ENCODE results near the gene ATXN7L3.

ATXN7L3 gene

DNA sequence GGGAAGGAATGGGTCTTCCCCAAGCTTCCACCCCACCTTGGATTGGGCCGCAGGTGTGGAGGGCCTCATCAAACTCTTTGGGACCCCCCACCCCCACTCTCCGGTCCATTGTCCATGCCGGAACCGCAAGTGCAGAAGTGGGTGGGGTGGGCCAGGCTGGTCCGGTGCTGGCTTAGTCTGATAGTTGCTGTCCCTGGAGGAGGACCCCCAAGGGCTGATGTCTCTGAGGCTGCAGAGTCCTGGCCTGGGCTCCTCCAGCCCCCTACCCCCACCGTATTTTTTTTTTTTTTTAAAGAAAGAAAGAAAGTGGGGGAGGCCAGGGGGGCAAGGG is 7.1 kb upstream of the ATXN7L3 start:
- WGBS (ENCODE audit: extremely low coverage, insufficient coverage, insufficient read length): no CpG with 5 or more reads among the region's 6 CpGs
- no peaks in the 10 kb centered on the region for H3K79me2 ChIP-seq (ENCODE audit: control insufficient read depth, insufficient read depth, low read length, poor library complexity)
- no peak overlapping the region for H3K18ac ChIP-seq (ENCODE audit: low read length)
- no peak overlapping the region for H3K4ac ChIP-seq (ENCODE audit: low read depth, low read length)
- H2BK12ac ChIP-seq (ENCODE audit: low read length): no peak overlapping the region
- no peak overlapping the region for H2BK5ac ChIP-seq (ENCODE audit: low read depth, low read length, poor library complexity)
- no peak overlapping the region for H2AFZ ChIP-seq (ENCODE audit: insufficient read depth, low read length, poor library complexity)
- no peak overlapping the region for H3K4me3 ChIP-seq (ENCODE audit: low read depth, low read length)
- H3K27ac ChIP-seq (ENCODE audit: low read depth, low read length): no peak overlapping the region
- H2BK120ac ChIP-seq (ENCODE audit: insufficient read depth, low read length, poor library complexity): no peak overlapping the region
- H3K4me2 ChIP-seq (ENCODE audit: low read length): no peak overlapping the region
- no peaks in the 10 kb centered on the region for H3K9me3 ChIP-seq (ENCODE audit: insufficient read depth, low read depth, low read length)
- no peak for DNase-seq
- no peak overlapping the region for H3K14ac ChIP-seq (ENCODE audit: low read length)
- H3K9ac ChIP-seq (ENCODE audit: low read length): no peak overlapping the region
- no peak overlapping the region for H3K23ac ChIP-seq (ENCODE audit: low read length)
- H2AK5ac ChIP-seq (ENCODE audit: low read length): no peak overlapping the region
- H3K27me3 ChIP-seq (ENCODE audit: insufficient read depth, low read length): no peaks in the 10 kb centered on the region
- no peak overlapping the region for H4K12ac ChIP-seq (ENCODE audit: low read depth, low read length)
- H3K79me1 ChIP-seq (ENCODE audit: low read length): no peaks in the 10 kb centered on the region
- H3K36me3 ChIP-seq (ENCODE audit: control insufficient read depth in 1 of 2, insufficient read depth in 2 of 2, low read length in 2 of 2): peaks cover 47 to 50% of the 10 kb centered on the region in 2 experiments
- H3K4me1 ChIP-seq (ENCODE audit: control insufficient read depth in 1 of 2, insufficient read depth in 2 of 2, low read length in 2 of 2): peaks cover 3 to 4% of the 10 kb centered on the region in 2 experiments
- H4K91ac ChIP-seq (ENCODE audit: low read depth, low read length): no peak overlapping the region
- H4K8ac ChIP-seq (ENCODE audit: low read depth, low read length): no peak overlapping the region

DNA sequence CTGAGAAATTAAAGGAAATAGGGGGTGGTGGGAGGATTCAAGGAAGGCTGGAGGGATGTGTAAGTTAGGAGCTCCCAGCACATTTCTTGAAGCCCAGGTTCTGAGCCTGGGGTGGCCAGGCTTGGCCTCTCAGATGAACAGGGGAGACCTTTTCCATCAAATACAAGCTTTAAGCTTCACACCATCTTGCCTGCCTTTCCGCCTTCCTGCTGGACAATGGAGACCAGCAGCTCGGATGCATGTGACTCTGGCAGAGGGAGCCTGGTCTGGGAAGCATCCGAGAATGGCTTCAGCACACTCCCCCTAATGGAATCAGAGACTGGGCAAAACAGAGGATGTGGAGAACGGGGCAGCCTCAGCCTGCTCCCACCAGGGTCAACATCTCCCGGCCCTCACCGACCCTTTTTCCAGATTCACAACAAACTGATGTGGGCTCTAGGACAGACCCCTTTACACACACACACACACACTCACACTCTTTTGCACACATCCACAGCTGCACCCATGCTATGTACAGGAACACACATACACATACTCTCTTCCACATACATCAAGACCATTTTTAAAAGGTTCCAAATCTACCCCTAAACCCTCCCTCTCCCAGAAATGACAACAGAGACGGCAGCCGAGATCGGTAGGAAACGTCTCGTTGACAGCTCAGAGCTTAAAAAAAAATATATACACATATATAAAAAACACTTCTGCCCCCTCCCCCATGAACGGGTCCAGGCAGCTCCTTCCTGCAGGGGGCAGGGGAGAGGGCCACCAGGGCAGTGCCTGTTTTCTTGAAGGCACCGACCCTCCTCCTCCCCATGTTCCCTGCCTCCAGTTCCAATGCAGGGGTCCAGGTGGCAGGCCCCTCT is 6.5 kb upstream of the ATXN7L3 start:
- Histone ChIP-seq H4K91ac (ENCODE audit: low read depth, low read length) (no peak overlapping the region), H3K4me3 (ENCODE audit: low read depth, low read length) (peak overlapping the region; percentile 8), H3K9ac (ENCODE audit: low read length) (no peak overlapping the region), H4K8ac (ENCODE audit: low read depth, low read length) (no peak overlapping the region), H2BK120ac (ENCODE audit: insufficient read depth, low read length, poor library complexity) (no peak overlapping the region), H2BK5ac (ENCODE audit: low read depth, low read length, poor library complexity) (no peak overlapping the region), H2AFZ (ENCODE audit: insufficient read depth, low read length, poor library complexity) (no peak overlapping the region), H4K12ac (ENCODE audit: low read depth, low read length) (no peak overlapping the region), H3K18ac (ENCODE audit: low read length) (no peak overlapping the region), H3K4me2 (ENCODE audit: low read length) (no peak overlapping the region), H3K14ac (ENCODE audit: low read length) (no peak overlapping the region), H3K23ac (ENCODE audit: low read length) (no peak overlapping the region), H3K79me2 (ENCODE audit: control insufficient read depth, insufficient read depth, low read length, poor library complexity) (no peaks in the 10 kb centered on the region), H3K79me1 (ENCODE audit: low read length) (no peaks in the 10 kb centered on the region), H3K9me3 (ENCODE audit: insufficient read depth, low read depth, low read length) (no peaks in the 10 kb centered on the region), H3K4me1 (ENCODE audit: control insufficient read depth in 1 of 2, insufficient read depth in 2 of 2, low read length in 2 of 2) (peaks cover 3 to 4% of the 10 kb centered on the region in 2 experiments), H2AK5ac (ENCODE audit: low read length) (no peak overlapping the region), H3K27ac (ENCODE audit: low read depth, low read length) (no peak overlapping the region), H3K4ac (ENCODE audit: low read depth, low read length) (no peak overlapping the region), H2BK12ac (ENCODE audit: low read length) (no peak overlapping the region), H3K36me3 (ENCODE audit: control insufficient read depth in 1 of 2, insufficient read depth in 2 of 2, low read length in 2 of 2) (peaks cover 41 to 44% of the 10 kb centered on the region in 2 experiments), H3K27me3 (ENCODE audit: insufficient read depth, low read length) (no peaks in the 10 kb centered on the region)
- WGBS (ENCODE audit: extremely low coverage, insufficient coverage, insufficient read length): no CpG with 5 or more reads among the region's 13 CpGs
- no peak for DNase-seq

DNA sequence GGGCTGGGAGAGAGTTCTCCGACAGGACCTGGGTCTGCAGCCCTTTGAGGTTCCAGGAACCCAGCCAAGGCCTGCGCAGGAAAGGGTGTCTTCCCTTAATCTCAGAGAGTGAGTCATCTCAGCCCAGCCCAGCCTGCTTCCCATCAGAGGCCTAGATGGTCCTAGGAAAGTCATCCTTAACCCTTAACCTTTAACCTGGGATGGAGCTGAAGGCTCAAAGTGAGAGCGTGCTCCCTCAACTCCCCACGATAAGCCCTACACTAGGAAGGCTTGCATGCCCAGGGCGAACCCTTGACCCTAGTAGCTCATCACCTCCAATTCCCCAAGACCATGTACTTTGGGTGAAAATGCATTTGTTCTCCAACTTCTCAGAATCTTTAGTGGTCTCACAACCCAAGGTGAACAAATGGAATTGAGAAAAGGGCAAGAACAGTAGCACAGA is 4.8 kb upstream of the ATXN7L3 start:
- Histone ChIP-seq H3K14ac (ENCODE audit: low read length) (no peak overlapping the region), H2BK120ac (ENCODE audit: insufficient read depth, low read length, poor library complexity) (no peak overlapping the region), H3K27me3 (ENCODE audit: insufficient read depth, low read length) (no peaks in the 10 kb centered on the region), H2BK12ac (ENCODE audit: low read length) (no peak overlapping the region), H2BK5ac (ENCODE audit: low read depth, low read length, poor library complexity) (no peak overlapping the region), H4K12ac (ENCODE audit: low read depth, low read length) (no peak overlapping the region), H3K36me3 (ENCODE audit: control insufficient read depth in 1 of 2, insufficient read depth in 2 of 2, low read length in 2 of 2) (peaks cover 27 to 28% of the 10 kb centered on the region in 2 experiments), H3K9ac (ENCODE audit: low read length) (no peak overlapping the region), H2AFZ (ENCODE audit: insufficient read depth, low read length, poor library complexity) (no peak overlapping the region), H4K91ac (ENCODE audit: low read depth, low read length) (no peak overlapping the region), H2AK5ac (ENCODE audit: low read length) (no peak overlapping the region), H3K79me1 (ENCODE audit: low read length) (peaks cover 6% of the 10 kb centered on the region), H3K79me2 (ENCODE audit: control insufficient read depth, insufficient read depth, low read length, poor library complexity) (peaks cover 5% of the 10 kb centered on the region), H3K4me3 (ENCODE audit: low read depth, low read length) (no peak overlapping the region), H3K27ac (ENCODE audit: low read depth, low read length) (no peak overlapping the region), H4K8ac (ENCODE audit: low read depth, low read length) (no peak overlapping the region), H3K4me2 (ENCODE audit: low read length) (no peak overlapping the region), H3K4me1 (ENCODE audit: control insufficient read depth in 1 of 2, insufficient read depth in 2 of 2, low read length in 2 of 2) (peaks cover 0 to 3% of the 10 kb centered on the region in 2 experiments), H3K4ac (ENCODE audit: low read depth, low read length) (no peak overlapping the region), H3K9me3 (ENCODE audit: insufficient read depth, low read depth, low read length) (no peaks in the 10 kb centered on the region), H3K23ac (ENCODE audit: low read length) (no peak overlapping the region), H3K18ac (ENCODE audit: low read length) (no peak overlapping the region)
- WGBS (ENCODE audit: extremely low coverage, insufficient coverage, insufficient read length): no CpG with 5 or more reads among the region's 5 CpGs
- no peak for DNase-seq

DNA sequence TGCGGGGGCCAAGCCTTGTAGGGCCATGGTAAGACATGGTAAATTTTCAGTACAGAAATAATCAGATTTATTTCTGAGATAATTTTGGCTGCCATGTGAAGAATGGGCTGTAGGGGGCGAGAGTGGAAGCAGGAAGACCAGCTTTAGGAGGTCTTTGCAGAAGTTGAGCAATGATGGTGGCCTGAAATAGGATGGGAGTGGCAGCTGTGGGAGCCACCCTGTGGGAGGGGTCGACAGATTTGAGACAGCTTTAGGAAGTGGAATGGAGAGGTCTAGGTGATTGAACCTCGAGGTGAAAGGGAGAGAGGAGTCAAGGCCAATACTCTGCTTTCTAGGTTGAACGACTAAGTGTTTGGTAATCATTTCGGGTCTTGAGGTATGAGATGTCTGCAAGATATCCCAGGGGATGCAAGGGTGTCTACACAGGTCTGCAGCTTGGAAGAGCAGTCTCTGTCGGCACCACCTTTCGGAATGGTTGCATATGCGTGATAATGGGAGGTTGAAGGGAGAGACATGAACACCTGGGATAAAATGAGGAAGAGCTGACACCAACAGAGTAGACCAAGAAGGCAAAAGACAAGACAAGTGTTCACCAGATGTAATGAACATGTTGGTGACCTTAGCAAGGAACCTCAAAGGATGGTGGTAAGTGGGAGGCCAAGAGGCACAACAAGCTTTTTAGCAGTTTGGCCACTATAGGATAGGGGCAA is 4.2 kb upstream of the ATXN7L3 start:
- Histone ChIP-seq H3K27ac (ENCODE audit: low read depth, low read length) (no peak overlapping the region), H2BK120ac (ENCODE audit: insufficient read depth, low read length, poor library complexity) (no peak overlapping the region), H3K9ac (ENCODE audit: low read length) (no peak overlapping the region), H3K4me1 (ENCODE audit: control insufficient read depth in 1 of 2, insufficient read depth in 2 of 2, low read length in 2 of 2) (peaks cover 0 to 3% of the 10 kb centered on the region in 2 experiments), H2BK12ac (ENCODE audit: low read length) (no peak overlapping the region), H2BK5ac (ENCODE audit: low read depth, low read length, poor library complexity) (no peak overlapping the region), H4K12ac (ENCODE audit: low read depth, low read length) (no peak overlapping the region), H3K4me2 (ENCODE audit: low read length) (no peak overlapping the region), H3K27me3 (ENCODE audit: insufficient read depth, low read length) (no peaks in the 10 kb centered on the region), H3K36me3 (ENCODE audit: control insufficient read depth in 1 of 2, insufficient read depth in 2 of 2, low read length in 2 of 2) (peaks cover 22 to 23% of the 10 kb centered on the region in 2 experiments), H3K79me1 (ENCODE audit: low read length) (peaks cover 9% of the 10 kb centered on the region), H3K4ac (ENCODE audit: low read depth, low read length) (no peak overlapping the region), H3K18ac (ENCODE audit: low read length) (no peak overlapping the region), H3K9me3 (ENCODE audit: insufficient read depth, low read depth, low read length) (no peaks in the 10 kb centered on the region), H3K79me2 (ENCODE audit: control insufficient read depth, insufficient read depth, low read length, poor library complexity) (peaks cover 7% of the 10 kb centered on the region), H2AFZ (ENCODE audit: insufficient read depth, low read length, poor library complexity) (no peak overlapping the region), H3K14ac (ENCODE audit: low read length) (no peak overlapping the region), H4K8ac (ENCODE audit: low read depth, low read length) (no peak overlapping the region), H3K4me3 (ENCODE audit: low read depth, low read length) (no peak overlapping the region), H2AK5ac (ENCODE audit: low read length) (no peak overlapping the region), H3K23ac (ENCODE audit: low read length) (no peak overlapping the region), H4K91ac (ENCODE audit: low read depth, low read length) (no peak overlapping the region)
- peak in 1 of 2 donors; percentile 64 for DNase-seq
- no CpG with 5 or more reads among the region's 9 CpGs for WGBS (ENCODE audit: extremely low coverage, insufficient coverage, insufficient read length)
